CD4-positive, alpha-beta T cell treated with Interleukin-17A for 1 hour (primary cell): ENCODE results near the gene RPS6KA4.

Source experiments
- DNase-seq: peaks from one replicate; pipeline ENCODE4 v3.0.0-alpha.2; 2020

Gene RPS6KA4

DNA sequence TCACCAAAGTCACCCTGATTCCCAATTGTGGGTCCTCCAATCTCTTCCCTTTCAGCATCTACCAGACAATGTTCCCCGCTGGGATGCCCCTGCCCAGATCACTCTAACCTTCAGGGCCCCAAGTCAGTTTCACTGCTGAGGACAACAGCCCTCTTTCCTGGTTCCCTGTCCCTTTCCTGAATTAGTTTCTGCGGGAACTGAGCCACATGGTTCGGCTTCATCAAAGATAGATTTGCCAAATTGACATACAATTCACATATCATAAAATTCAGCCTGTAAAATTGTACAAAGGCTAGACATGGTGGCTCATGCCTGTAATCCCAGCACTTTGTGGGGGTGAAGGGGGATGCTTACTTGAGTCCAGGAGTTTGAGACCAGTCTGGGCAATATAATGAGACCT lies 31.0 kb upstream of the RPS6KA4 start:
- DNase-seq: no peak

DNA sequence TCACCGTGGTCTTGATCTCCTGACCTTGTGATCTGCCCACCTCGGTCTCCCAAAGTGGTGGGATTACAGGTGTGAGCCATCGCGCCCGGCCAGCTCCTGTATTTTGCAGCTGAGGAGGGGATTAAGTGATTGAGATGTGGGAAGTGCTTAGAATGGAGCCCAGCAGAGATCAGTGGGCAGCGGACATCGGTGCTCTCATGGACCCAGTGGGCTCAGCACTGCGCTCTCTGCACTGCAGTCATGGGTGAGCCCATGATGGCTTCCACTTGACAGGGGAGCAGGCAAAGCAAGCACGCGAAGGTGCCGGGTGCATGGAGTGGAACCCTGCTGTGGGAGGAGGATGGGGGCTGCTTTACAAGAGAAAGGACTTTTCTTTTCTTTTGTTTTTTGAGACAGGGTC lies 28.1 kb upstream of the RPS6KA4 start:
- DNase-seq: no peak

DNA sequence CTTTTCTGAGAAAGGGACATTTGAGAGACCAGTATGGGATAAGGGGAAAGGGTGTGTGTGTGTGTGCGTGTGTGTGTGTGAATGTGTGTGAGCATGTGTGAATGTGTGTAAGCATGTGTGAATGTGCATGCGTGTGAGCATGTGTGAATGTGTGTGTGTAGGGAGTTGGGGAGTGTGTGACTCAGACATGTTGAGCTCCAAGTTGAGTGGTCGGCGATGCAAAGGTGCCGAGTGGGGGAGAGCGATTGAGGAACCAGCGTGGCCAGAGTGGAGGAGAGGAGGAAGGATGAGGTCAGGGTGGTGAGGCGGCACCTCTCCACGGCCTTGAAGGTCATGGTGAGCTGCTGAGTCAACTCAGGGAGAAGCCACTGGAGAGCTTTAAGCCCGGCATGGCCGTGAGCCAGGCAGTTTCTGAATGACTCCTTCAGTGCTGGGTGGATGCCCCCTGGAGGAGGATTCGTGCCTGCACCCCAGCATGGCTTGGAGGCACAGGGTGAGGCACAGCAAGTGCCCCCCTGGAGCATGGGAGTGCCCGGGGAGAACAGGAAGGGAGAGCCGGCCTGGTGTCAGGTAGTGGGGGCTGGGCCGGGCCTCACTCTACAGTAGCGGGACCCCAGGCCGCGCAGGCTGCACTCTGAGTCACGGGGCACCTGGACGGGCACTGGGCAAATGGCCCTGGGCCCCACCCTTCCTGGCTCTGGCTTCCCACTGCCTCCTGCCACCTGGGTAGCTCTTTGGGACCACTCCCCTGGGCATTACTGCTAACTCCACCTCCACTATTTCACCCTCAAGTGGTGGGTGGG lies 27.2 kb upstream of the RPS6KA4 start:
- peak; percentile 76 for DNase-seq

DNA sequence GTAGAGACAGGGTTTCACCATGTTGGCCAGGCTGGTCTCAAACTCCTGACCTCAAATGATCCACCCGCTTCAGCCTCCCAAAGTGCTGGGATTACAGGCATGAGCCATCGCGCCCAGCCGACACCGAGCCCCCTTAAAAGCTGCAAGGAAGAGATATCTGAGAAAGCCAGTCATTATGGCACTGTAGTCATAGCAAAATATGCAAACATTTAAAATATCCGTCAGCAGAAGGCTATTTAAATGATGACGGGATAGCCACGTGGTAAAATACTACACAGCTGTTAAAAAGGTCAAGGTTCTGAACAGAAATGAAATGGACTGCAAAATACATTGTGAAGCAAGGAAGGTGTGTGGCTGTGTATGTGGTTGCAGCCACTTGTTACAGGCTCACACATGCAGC lies 25.4 kb upstream of the RPS6KA4 start:
- no peak for DNase-seq

DNA sequence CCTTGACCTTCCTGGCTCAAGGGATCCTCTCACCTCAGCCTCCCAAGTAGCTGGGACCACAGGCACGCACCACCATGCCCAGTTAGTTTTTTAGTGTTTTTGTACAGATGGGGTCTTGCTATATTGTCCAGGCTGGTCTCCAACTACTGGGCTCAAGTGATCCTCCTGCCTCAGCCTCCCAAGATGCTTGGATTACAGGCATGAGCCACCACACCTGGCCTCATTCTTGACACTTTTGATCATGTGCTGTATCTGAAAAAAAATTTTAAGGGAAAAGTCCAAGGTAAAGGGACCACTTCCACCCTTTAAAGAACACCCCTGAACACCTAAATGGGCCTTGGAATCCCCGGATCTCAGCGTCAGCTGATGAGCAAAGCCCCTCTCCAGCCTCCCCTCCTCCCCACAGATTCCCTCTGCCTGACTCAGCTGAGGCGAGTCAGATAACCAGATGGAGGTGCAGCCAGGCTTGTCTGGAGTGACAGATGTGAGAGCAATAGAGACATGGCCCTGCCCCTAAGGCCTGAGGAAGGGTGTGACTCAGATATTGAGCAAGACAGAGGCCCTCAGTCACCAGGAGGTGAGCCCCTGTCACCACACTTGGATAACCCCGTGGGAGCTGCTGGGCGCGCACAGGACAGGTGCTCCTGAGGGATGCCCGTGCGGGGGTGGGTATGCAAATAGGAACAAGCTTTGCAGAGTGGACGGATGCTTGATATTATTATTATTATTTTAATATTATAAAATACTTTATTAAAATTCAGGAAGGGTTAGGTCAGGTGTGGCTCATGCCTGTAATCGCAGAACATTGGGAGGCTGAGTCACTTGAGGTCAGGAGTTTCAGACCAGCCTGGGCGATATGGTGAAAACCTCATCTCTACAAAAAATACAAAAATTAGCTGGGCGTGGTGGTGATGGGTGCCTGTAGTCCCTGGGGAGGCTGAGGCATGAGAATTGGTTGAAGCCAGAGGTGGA lies 23.9 kb upstream of the RPS6KA4 start:
- no peak for DNase-seq

DNA sequence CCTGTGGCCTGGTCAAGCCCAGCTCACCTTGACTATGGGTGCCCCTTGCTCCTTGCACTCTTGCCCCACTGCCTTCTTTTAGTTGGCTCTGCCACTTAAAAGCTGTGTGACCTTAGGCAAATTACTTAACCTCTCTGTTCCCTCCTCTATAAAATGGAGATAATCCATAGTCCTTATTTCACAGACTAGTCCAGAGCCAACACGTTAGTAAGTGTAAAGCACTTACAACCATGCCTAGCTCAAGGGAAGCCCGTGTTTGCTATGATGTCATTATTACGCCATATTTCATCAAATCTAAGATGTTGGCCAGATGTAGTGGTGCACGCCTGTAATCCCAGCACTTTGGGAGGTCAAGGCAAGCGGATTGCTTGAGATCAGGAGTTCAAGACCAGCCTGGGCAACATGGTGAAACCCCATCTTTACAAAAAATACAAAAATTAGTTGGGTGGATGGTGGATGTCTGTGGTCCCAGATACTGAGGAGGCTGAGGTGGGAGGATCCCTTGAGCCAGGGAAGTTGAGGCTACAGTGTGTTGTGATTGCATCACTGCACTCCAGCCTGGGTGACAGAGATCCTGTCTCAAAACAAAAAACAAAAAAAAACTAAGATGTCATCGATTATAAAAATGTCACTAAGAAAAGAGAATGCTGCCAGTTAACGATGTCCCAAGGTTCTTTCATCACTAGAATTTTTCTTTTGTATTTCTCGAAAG lies 21.3 kb upstream of the RPS6KA4 start:
- DNase-seq: no peak

DNA sequence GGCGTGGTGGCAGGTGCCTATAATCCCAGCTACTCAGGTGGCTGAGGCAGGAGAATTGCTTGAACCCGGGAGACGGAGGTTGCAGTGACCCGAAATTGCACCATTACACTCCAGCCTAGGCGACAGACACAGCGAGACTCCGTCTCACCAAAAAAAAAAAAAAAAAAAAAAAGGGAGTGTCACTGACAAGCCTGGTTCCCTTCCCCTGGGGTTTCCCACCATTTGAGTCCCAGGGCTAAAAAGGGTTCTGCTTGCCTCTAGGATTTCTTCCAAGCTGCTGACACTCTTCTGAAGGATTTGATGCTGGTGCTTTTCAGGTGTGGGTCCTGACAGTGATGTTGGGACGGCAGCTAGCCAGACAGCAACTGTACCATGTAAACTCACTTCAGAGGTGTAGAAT lies 20.2 kb upstream of the RPS6KA4 start:
- DNase-seq: no peak

DNA sequence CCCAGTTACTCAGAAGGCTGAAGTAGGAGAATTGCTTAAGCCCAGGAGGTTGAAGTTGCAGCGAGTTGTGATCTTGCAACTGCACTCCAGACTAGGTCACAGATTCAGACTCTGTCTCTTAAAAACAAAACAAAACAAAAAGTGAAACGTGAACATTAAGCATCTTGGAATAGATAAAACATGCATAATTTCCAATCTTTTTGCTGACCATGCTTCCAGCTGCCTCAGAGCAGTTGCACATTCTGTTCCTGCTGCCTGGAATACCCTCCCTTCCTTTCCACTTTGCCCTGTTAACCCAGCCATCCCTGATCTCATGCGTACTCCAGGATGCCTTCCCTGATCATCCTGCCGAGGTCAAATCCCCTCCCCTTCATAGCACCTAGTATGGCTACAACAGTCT lies 19.7 kb upstream of the RPS6KA4 start:
- DNase-seq: no peak

DNA sequence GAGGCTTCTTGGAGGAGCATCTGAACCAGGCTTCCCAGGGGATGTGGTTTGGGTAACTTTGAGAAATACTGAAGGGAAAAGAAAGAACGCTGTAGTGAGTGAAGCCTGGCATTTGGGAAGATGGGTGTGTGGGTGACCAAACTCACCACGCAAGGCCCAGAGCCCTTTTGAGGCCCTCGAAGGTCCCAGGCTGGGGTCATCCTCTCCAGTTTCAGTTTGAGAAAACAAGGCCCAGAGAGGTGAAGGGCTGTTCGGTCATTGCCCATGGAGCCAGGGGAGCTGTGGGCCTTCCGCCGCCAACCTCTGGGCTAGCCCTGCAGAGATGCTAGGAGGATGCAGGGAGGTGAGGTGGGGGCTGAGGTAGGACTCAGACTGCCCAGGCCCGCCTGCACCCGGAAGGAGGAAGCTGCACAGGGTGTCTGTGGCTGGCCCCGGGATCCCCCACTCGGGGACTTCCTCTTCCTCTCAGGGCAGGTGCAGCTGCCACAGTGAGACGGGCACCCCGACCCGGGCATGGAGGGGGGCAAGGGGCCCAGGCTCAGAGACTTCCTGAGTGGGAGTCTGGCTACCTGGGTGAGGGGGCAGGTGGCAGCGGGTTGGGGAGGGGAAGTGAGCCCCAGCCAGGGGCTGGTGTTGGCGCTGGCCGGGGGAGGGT lies 19.1 kb upstream of the RPS6KA4 start, which contains the start of gene CCDC88B:
Gene CCDC88B, plus strand, starts transcription at position 451 of the 655 bp plus-strand sequence. Its CDS starts 63 bp downstream, at position 514.
- peak; percentile 93 for DNase-seq

DNA sequence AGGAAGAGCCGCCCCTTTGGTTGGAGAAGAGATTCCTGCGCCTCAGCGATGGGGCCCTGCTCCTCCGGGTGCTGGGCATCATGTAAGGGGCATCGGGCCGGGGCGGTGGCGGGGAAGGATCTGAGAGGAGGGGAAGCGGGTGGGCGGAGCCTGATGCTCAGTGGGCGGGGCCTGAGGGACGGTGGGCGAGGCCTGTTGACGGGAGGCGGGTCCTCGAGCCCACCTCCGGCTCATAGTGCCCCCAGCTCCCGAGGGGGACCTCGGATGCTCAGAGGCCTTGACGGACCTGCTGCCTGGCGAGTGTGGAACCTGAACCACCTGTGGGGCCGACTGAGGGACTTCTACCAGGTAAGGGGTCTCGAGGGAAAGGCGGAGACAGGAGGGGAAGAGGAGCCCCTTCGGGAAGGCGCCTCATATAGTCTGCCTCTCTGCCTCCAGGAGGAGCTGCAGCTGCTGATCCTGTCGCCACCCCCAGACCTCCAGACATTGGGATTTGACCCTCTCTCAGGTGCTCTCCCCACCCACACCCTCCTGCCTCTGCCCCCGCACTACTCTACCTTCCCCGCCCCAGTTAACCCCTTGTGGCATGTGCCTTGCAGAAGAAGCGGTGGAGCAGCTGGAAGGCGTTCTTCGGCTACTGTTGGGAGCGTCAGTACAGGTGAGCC lies 18.2 kb upstream of the RPS6KA4 start:
- peak; percentile 79 for DNase-seq

DNA sequence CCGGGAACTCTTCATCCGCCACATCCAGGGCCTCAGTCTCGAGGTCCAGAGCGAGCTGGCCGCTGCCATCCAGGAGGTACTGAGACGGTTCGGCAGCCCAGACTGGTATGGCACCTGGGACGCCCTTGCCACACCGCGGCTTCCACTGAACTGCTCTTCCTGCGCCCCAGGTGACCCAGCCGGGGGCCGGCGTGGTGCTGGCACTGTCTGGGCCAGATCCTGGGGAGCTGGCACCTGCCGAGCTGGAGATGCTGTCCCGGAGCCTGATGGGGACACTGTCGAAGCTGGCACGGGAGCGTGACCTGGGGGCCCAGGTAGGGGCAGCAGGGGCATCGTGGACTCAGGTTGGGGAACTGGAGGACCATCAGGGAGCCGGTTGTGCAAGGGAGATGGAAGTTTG lies 17.5 kb upstream of the RPS6KA4 start:
- no peak for DNase-seq

DNA sequence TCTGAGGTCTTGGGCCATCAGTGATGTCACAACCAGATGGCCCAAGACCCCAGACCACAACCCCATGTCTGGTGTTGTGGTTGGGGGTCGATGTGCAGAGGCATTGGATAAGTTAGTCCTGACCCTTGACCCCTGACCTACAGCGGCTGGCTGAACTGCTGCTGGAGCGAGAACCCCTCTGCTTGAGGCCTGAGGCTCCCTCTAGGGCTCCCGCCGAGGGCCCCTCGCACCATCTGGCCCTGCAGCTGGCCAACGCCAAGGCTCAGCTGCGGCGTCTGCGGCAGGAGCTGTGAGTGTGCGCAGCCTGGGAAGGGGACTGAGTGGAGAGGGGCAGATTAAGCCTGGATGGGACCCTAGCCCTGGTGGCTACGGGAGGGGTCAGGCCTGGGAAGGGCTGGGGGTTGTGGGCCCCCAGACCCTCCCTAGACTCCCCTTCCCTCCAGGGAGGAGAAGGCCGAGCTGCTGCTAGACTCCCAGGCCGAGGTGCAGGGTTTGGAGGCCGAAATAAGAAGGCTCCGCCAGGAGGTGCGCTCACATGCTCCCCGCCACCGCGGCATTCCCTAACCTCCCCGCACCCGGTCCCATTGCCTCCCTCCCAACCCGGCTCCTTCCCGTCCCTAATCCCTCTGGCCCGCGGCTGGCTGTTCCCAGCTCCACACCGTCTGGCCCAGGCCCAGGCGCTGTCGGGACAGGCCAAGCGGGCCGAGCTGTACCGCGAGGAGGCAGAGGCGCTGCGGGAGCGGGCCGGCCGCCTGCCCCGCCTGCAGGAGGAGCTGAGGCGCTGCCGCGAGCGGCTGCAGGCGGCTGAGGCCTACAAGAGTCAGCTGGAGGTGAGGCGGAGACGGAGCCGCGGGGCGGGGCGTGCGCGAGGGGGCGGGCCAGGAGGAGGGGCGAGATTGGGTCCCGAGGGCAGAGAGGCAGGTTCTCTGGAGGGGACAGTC lies 16.8 kb upstream of the RPS6KA4 start:
- peak; percentile 93 for DNase-seq

DNA sequence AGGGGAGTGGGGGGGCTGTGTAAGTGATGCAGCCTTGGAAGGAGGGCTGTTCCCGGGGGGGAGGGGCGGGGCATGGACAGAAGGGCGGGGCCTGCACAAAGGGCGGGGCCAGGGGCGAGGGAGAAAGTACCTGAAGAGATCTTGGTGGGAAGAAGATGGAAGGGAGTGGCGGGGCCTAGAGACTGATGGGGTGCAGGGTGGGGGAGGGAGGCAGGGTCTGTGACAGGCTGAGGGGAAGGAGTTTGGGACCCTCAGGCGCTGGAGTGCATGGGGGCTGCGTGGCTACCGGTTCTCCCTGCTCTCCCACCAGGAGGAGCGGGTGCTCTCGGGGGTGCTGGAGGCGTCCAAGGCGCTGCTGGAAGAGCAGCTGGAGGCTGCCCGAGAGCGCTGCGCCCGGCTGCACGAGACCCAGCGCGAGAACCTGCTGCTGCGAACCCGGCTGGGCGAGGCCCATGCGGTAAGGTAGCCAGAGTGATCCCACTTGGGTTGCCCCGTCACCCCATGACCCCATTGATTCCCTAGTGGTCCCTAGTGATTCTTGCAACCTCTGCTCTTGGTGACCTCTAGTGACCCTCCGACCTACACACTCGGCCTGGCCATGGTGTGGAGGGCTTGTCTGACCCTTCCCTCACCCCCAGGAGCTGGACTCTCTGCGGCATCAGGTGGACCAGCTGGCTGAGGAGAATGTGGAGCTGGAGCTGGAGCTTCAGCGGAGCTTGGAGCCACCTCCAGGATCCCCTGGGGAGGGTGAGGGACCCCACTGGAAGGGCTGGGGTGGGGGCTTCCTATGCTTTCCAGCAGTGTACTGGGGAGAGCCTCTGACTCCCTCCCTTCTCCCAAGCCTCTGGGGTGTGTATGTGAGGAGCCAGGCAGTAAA lies 15.9 kb upstream of the RPS6KA4 start:
- DNase-seq: no peak

DNA sequence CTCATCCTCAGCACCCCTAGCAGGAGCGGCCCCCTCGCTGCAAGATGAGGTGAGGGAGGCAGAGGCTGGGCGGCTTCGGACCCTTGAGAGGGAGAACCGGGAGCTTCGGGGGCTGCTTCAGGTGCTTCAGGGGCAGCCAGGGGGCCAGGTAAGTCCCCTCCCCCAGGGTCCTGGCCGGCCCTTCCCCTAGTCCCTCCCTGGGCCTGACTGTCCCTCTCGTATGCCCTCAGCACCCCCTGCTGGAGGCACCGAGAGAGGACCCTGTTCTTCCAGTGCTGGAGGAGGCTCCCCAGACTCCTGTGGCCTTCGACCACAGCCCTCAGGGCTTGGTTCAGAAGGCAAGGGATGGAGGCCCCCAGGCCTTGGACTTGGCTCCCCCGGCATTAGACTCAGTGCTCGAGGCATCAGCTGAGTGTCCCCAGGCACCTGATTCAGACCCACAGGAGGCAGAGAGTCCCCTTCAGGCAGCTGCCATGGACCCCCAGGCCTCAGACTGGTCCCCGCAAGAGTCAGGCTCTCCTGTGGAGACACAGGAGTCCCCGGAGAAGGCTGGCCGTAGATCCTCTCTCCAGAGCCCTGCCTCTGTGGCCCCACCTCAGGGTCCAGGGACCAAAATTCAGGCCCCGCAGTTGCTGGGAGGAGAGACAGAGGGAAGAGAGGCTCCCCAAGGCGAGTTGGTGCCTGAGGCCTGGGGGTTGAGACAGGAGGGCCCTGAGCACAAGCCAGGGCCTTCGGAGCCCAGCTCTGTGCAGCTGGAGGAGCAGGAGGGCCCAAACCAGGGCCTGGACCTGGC lies 15.0 kb upstream of the RPS6KA4 start:
- DNase-seq: no peak

DNA sequence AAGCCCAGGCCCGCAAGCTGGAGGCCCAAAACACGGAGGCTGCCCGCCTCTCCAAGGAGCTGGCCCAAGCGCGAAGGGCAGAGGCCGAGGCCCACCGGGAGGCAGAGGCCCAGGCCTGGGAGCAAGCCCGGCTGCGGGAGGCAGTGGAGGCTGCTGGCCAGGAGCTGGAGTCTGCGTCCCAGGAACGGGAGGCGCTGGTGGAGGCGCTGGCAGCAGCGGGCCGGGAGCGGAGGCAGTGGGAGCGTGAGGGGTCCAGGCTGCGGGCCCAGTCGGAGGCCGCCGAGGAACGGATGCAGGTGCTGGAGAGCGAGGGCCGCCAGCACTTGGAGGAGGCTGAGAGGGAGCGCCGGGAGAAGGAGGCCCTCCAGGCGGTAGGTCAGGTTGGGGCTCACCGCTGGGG lies 14.2 kb upstream of the RPS6KA4 start:
- DNase-seq: no peak

DNA sequence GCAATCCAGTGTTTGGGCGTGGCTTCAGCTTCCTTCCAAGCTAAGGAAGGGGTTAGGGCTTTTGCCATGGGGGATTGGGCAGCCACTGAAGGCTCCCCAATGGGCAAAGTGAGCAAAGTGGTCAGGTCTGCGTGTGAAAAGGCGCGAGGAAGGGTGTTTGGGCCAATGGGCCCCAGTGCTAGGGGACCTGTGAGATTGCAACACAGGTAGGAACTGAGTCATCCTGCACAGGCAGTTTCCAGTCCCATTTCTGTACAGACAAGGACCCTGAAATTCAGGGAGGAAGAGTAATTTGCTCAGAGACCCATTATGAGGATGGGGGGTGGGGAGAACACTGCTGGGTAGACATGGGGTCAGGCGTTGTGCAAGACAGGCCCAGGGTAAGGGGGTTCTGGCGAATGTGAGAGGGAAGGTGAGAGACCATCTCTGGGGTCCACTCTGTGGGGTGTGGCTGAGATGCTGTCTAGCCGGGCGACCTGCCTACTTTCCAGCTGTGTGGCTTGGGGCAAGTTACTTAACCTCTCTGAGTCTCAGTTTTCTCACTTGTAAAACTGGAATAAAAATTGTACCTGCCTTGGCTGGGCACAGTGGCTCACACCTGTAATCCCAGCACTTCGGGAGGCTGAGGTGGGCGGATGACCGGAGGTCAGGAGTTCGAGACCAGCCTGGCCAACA lies 11.6 kb upstream of the RPS6KA4 start:
- DNase-seq: no peak

DNA sequence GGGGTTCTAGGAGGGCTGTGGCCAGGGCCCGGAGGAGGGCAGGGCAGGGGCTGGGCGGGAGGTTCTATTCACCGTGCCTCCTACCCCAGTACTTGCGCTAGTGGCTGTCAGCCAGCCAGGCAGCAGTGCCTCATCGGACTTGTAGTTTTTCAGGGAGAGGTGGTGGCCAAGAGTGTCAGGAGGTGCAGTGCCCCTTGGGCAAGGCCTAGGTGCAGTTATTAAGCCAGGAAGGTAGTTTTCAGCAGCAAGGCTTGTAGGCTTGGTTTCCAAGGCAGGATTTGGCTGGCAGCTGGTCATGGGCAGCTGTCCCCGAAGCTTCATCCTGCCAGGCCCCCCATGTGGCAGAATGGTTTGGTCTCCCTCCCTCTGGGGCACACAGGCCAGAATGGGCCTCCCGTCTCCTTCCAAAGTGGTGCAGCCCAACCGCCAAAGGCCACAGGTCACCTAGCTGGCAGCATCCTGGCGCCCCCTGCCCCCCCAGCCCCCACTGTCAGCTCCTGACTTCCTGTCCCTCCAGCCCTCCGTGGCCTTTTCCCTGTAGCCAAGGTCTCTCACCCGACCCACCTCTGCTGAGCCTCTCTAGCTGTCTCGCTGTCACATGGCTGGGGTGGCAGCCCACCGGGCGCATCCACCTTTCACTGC lies 10.5 kb upstream of the RPS6KA4 start:
- no peak for DNase-seq

DNA sequence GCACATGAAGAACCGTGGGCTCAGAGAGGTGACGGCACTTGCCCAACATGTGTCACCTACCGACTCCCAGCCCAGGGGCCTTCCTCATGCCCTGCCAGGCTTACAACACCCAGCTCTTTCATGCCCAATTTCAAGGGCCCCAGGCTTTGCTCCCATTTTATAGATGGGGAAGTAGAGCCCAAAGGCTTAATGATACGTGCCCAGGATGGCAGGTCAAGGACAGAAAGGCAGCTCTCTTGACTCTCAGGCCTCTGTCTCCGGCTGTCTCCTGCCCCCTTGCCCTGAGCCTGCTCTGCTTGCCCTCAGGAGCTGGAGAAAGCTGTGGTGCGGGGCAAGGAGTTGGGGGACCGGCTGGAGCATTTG lies 10.0 kb upstream of the RPS6KA4 start:
- no peak for DNase-seq
